Breast epithelium (tissue), 3 donors: Measurements from ENCODE around the gene HTRA3.

Experiments used
- CTCF ChIP-seq, 3 donors: fragments of 450-650 bp; IDR thresholded peaks; one replicate each; pipeline ENCODE4 v1.5.1; 2016 to 2017; ENCODE audit warnings: antibody characterized with exemption in 3 of 3, mild to moderate bottlenecking in 3 of 3, moderate library complexity in 3 of 3
- POLR2A ChIP-seq: fragments of 450-650 bp; IDR thresholded peaks from one replicate; pipeline ENCODE4 v1.6.1; 2016; ENCODE audit warnings: antibody characterized with exemption, mild to moderate bottlenecking, moderate library complexity

- TF ChIP-seq CTCF (IDR thresholded peaks at IDR 0.05) = no peak
- TF ChIP-seq POLR2A = no peak
These were observed 24.5 kb downstream of the HTRA3 start for GRCh38 chr4:8294036-8294435.
